Measurements from ENCODE around the gene SUPV3L1.
"Not testable (repeated sequence)": the region's sequence is repeated elsewhere in the genome, so short reads cannot be mapped to it uniquely, and the experiment has no call there.

SUPV3L1 gene

GRCh38 chr10:69230128-69230527 lies 50.1 kb downstream of the SUPV3L1 start:
- no peak for DNase-seq (ENCODE audit: low read depth, low spot score)

- DNase-seq (ENCODE audit: low read depth, low spot score), result no peak
Measured at GRCh38 chr10:69232252-69232651, 52.2 kb downstream of the SUPV3L1 start.

- DNase-seq (ENCODE audit: low read depth, low spot score), result no peak
Measured at GRCh38 chr10:69232736-69233480, 52.9 kb downstream of the SUPV3L1 start.

GRCh38 chr10:69234447-69234846 lies 54.4 kb downstream of the SUPV3L1 start:
- DNase-seq (ENCODE audit: low read depth, low spot score), result no peak

- peak; percentile 73 for DNase-seq (ENCODE audit: low read depth, low spot score)
Measured at GRCh38 chr10:69237528-69238159, 57.6 kb downstream of the SUPV3L1 start.

- no peak for DNase-seq (ENCODE audit: low read depth, low spot score)
Measured at GRCh38 chr10:69239136-69239535, 59.1 kb downstream of the SUPV3L1 start.

GRCh38 chr10:69239816-69240434 lies 59.9 kb downstream of the SUPV3L1 start:
- DNase-seq (ENCODE audit: low read depth, low spot score), result no peak

- DNase-seq (ENCODE audit: low read depth, low spot score), result no peak
Measured at GRCh38 chr10:69240455-69240854, 60.4 kb downstream of the SUPV3L1 start.

- no peak for DNase-seq (ENCODE audit: low read depth, low spot score)
Measured at GRCh38 chr10:69241575-69241974, 61.5 kb downstream of the SUPV3L1 start.

GRCh38 chr10:69242040-69242851 lies 62.2 kb downstream of the SUPV3L1 start:
- no peak for DNase-seq (ENCODE audit: low read depth, low spot score)

- DNase-seq (ENCODE audit: low read depth, low spot score), result no peak
Measured at GRCh38 chr10:69242852-69243212, 62.8 kb downstream of the SUPV3L1 start.

- no peak for DNase-seq (ENCODE audit: low read depth, low spot score)
Measured at GRCh38 chr10:69243817-69244216, 63.8 kb downstream of the SUPV3L1 start.

GRCh38 chr10:69246036-69246435 lies 66.0 kb downstream of the SUPV3L1 start:
- no peak for DNase-seq (ENCODE audit: low read depth, low spot score)

GRCh38 chr10:69246581-69247312 lies 66.7 kb downstream of the SUPV3L1 start:
- no peak for DNase-seq (ENCODE audit: low read depth, low spot score)

GRCh38 chr10:69247313-69247710 lies 67.3 kb downstream of the SUPV3L1 start:
- DNase-seq (ENCODE audit: low read depth, low spot score), result no peak

- no peak for DNase-seq (ENCODE audit: low read depth, low spot score)
Measured at GRCh38 chr10:69248117-69248730, 68.2 kb downstream of the SUPV3L1 start.

- no peak for DNase-seq (ENCODE audit: low read depth, low spot score)
Measured at GRCh38 chr10:69250041-69250440, 70.0 kb downstream of the SUPV3L1 start.

- DNase-seq (ENCODE audit: low read depth, low spot score), result not testable (repeated sequence)
Measured at GRCh38 chr10:69251417-69251816, 71.4 kb downstream of the SUPV3L1 start.

GRCh38 chr10:69253171-69253570 lies 73.1 kb downstream of the SUPV3L1 start:
- DNase-seq (ENCODE audit: low read depth, low spot score), result no peak

- no peak for DNase-seq (ENCODE audit: low read depth, low spot score)
Measured at GRCh38 chr10:69254877-69255276, 74.8 kb downstream of the SUPV3L1 start.
